ENCODE data around the gene KCNN3. TPM values are rescaled to one million over a fixed set of nuclear protein-coding genes. Genes with fewer than 3 reads are reported as not detected.

Gene KCNN3
- total RNA-seq, 1 donor from 2014 or later = 4.0 TPM

DNA sequence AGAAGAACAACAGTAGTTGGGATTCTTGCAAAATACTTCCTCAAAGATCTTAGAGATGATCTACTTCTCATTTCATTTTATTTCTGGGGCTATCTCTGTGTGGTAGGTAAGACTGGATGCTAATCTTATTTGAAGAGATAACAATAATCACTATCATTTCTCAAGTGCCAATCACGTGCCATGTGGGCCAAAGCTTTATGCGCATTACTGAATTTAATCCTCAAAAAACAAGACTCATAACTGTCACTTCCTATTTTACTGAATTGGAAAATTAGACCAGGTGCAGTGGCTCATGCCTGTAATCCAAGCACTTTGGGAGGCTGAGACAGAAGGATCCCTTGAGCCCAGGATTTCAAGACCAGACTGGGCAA is 121.7 kb downstream of the KCNN3 start:
- no peak for ATAC-seq
- no peak for DNase-seq
- intact Hi-C loops (cut with micrococcal nuclease) = no loop called here

DNA sequence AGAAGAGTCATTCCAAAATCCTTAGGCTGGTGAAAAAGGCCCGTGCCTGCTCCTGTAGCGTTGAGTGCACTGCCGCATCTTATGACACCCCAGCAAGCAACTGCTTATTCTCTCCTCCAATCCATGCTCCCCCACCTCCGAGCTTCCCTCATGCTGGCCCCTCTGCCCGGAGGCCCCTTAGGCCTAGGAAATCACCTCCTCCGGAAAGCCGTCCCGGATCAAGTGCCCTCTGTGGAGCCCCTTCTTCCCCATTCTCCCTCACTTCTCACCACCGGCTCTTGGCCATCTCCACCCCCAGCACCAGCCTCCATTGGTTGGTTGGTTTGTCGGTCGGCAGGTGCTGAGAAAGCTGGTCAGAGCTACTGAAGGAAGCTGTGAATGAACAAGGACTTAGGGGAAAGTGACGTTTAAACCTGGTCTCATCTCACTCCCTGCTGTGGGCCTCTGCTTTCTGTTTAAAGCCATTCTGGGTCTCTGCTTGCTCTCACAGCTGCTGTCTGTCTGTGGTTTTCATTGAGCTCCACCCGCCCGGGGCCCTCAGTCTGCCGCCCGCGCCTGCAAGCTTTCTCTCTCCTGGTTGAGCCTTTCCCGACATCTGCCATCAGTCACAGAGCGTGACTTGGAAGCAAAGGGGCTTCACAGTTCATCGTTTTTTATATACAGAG is 122.2 kb downstream of the KCNN3 start:
- DNase-seq = peak; percentile 73
- intact Hi-C loops (cut with micrococcal nuclease) = no loop called here
- ATAC-seq = peak; percentile 58

DNA sequence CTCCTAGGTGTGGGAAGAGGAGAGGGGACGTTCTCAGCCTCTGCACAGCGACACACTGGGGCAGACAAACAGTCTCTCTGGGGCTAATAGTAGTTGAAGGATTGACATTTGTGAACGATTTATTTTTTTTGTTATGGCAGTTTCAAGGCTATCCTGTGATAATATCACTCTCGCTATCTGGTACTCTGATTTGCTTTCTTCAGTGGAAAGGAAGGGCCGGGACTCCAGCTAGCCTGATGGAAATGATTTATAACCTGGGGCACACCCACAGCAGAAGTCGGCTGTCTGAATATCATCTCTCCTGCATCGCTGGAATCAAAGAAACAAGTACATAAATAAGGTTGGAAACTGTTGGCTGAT is 122.7 kb downstream of the KCNN3 start:
- no peak for ATAC-seq
- intact Hi-C loops (cut with micrococcal nuclease) = no loop called here
- DNase-seq = no peak

DNA sequence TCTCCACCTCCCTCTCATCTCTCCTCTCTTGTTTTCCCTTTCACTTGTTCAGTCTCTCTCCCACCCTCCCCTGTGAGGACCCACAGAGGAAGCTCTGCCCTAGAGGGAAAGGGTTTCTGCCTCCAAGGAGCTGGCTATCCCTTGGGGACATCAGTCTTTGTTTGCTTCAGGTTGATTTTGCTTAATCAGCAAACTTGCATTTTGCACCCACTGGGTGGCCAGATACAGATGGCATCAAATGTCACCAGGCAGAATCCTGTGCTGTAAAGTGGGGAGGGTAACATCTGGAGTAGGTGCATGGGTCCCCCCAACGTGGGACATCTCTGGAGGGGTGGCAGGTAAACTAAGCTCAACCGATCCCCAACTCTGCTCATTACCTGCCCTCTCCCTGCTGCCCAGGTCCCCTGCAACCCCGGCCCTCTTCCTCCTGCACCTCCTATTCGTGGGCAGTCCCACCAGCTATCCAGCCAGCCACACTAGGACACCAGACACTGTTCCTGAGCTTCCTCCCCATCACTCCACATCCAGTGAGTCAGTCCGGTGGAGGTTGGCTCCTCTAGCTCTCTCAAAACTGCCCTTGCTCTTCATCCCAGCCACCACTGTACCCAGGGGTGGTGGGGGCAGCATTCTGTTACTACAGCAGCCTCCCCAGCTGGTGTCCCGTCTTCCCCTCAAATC is 123.3 kb downstream of the KCNN3 start:
- intact Hi-C loops (cut with micrococcal nuclease) = no loop called here
- no peak for ATAC-seq
- no peak for DNase-seq

DNA sequence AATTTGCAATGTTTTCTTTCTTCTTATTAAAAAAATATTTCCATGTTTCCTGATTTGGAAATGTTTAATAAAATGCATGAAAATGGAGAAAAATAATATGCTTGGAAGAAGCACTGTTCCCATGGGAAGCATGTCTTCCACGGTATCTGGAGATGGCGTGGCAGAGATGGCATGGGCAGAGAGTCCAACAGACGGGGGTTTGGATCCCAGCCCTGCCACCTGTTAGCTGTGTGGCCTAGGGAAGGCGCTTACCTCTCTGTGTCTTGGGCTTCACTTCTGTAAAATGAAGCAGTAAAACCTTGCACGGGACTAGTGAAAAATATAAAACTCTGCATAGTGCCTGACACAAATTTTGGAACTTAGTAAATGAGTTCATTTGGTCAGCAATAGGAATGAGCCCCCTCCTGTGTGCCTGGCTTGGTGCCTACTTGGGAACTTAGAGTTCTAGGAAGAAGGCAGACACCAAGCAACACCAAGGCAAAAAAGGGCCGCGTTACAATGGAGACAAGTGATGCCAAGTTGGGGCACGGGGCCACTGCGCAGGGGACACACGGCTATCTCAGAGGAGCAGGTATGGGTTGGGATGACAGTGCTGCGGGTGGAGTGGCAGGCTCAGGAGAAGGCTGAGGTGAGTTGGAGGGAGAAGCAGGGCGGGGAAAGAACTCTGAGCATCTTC is 124.2 kb downstream of the KCNN3 start:
- ATAC-seq (peak; percentile 9), DNase-seq (peak; percentile 57)
- intact Hi-C loops (cut with micrococcal nuclease) = no loop called here

DNA sequence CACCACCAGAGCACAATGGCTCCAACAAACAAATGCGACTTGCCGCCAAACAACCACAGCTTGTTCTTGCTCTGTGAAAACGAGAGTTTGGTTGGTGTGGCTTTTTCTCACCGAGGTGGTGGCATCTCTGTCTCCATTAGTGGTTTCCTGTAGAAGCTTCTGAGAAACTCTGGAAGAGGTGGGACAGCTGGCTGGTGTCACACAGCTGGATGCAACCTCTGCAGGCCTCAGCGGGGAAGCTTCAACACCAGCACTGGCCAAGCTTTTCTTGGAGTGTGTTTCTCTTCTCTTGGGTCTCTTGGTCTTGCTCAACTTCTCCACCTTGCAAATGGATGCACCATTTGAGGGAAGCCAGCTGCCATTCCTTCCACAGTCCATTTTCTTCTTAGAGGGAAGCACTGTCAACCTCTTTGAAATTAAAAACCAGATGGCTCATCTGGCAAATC is 124.8 kb downstream of the KCNN3 start:
- DNase-seq = peak; percentile 81
- ATAC-seq = peak; percentile 78
- intact Hi-C loops (cut with micrococcal nuclease) = no loop called here

DNA sequence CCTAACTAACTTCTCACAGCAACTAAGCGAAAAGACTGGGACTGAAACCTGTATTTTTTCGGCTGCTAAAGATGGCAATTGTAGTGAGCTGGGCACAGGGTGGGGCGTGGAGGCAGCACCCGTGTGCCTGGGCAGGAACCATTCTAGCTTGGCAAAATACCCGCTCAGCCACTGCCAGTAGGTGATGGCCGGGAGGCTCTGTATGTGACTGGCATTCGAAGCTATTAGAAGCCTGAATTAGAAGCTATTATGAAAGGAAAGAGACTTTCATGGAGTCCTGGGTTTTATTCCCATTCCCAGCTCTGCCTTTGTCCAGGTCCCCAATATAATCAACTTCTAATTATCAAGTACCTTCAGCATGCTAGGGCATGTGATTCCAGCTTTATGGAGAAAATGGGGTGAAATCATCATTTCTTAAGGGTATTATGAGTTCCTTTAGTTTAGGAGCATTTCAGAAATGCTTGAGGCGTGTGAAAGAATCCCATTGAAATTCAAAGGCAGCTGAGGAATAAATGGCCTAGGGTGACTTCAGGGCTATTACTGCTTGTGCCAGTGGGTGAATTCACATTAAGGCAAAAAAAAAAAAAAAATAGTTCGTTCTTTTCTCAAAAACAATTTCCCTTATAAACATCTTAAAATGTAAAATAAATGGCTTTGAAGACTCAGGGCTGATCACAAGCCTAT is 125.6 kb downstream of the KCNN3 start:
- ATAC-seq (no peak), DNase-seq (no peak)
- intact Hi-C loops (cut with micrococcal nuclease) = no loop called here

DNA sequence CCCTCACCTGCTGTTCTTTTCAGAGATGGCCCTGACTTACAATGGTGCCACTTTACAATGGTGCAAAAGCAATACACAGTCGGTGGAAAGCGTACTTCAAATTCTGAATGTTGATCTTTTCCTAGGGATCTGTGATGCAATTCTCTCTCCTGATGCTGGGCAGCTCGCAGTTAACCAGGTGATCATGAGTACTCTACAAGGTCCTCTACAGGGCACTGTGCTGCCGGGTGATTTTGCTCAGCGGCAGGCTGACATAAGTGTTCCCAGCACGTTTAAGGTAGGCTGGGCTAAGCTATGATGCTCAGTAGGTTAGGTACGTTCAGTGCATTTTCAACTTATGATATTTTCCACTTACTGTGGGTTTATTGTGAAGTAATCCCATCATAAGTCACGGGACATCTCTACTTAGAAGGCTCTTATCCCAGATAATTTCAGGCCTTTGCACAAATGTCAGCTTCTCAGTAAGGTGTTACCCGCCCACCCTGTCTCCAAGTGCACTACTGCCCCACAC is 126.5 kb downstream of the KCNN3 start:
- DNase-seq (no peak), ATAC-seq (no peak)
- intact Hi-C loops (cut with micrococcal nuclease) = no loop called here

DNA sequence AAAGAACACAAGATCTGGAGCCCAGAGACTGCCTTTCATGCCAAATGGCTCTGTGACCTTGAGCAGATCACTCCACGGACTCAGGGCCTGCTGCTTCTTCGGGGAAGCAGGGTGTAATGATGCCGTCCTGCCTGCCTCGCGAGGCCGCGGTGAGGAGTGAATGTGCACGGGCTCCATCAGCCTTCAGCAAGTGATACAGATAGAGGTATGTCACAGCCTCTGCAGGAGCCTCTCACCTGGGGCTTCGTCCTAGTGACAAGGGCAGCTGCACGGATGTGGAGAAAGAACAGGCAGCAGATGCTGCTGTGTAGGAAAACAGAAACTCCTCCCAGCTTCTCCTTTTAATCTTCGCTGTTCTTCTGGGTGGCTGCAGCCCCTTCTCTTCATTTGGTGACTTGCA is 127.5 kb downstream of the KCNN3 start:
- intact Hi-C loops (cut with micrococcal nuclease) = no loop called here
- no peak for DNase-seq
- ATAC-seq = peak; percentile 37

DNA sequence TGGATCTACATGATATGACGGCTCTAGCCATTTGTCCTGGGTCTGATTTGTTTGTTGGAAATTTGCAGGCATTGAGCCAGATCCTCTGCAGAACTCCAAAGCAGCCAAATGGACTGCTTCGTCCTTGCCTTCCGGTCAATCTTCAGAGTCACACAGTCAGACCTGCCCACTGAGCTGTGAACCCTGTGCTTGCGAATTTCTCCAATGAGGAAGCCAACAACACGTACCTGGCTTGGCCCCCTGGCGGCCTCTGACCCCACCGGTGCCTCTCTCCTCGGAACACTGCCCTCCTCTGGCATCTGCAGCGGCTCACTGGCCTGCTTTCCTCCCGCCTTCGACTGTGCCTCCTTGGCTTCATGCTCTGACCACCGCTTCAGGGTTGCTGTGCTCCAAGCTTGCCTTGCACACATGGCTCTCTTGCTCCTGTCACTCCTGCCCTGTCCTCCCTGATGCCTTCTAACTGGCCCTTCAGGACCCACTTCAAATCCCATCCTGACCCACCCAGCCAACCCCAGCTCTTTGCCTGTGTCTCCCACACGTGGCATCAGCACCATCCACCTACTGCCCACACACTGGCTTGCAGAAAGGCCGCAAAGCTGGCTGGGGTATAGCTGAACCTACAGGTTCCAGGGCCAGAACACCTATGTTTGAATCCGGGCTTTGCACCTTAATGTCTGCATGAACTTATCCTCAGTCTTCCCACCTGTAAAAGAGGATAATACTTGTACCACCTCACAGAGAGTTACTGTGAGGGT is 128.2 kb downstream of the KCNN3 start:
- DNase-seq (peak; percentile 48), ATAC-seq (peak; percentile 43)
- intact Hi-C loops (cut with micrococcal nuclease) = no loop called here

DNA sequence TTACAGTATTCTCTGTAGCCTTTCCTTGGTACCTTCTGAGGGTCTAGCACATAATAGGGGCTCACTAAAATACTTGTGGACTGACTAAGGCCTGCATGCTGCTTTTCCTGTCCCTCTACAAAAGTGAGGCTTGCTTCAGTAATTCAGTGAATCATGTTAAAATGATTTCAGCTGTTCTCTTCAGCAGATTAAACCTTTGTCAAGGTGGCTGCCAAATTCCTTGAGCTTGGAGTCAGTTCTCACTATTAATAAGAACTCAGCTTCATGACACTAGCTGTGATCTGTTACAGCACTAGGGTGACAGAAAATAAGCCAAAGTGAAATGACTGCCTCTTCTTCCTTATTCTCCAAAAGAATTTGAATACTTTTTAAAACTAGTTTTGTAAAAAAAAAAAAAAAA is 128.8 kb downstream of the KCNN3 start:
- intact Hi-C loops (cut with micrococcal nuclease) = no loop called here
- ATAC-seq = peak; percentile 68
- DNase-seq = no peak

DNA sequence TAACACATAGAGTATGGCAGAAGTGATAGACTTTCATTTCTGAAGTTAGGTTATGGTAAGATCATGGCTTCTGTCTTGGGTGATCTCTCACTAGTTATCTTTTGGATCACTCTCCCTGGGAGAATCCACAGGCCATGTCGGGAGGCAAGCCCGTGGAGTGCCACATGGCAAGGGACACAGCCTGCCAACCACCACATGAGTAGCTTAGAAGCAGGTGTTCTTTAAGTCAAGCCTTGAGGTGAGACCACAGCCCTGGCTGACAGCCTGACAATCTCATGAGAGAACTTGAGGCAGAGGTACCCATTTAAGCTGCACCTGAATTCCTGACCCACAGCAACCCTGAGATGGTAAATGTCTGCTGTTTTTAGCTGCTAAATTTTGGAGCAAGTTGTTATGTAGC is 130.4 kb downstream of the KCNN3 start:
- ATAC-seq (no peak), DNase-seq (no peak)
- intact Hi-C loops (cut with micrococcal nuclease) = no loop called here

DNA sequence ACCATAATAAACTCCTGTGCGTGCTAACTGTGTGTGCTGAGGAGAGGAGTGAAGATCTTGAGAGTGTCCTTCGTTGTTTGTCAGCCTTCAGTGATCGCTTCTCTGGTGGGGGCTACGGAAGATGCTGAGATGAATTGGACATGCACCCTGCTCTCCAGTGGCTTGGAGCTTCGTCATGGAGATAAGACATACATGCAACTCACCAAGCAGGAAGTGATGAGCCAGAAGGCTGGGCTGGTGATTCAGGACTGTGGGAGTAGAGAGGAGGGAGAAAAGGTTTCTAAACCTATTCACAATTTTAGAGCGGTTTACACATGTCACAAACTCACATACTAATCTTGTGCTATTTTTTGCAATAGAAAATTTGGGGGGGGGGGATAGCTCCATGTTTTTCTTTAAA is 133.2 kb downstream of the KCNN3 start:
- DNase-seq (no peak), ATAC-seq (no peak)

DNA sequence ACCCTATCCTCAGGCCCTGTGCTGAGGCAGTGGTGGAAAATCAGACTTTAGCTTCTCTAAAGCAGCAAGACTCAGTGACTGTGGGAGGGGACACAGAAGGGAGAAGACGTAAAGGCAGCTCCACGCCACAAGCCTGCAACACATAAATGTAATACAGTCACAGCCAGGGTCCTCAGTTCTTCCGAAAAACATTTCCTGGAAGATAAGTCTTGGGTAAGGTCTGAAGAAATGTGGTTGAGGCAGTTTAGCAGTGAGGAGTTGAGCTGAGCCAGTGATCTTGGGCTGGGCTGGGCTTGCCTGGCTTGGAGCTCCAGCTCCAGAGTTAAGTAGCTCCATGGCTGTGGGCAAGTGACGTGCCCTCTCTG is 134.3 kb downstream of the KCNN3 start:
- ATAC-seq (no peak), DNase-seq (no peak)
- intact Hi-C loops (cut with micrococcal nuclease) = no loop called here

More for the DNA sequence above, 133.2 kb downstream of the KCNN3 start:
- intact Hi-C loops (cut with micrococcal nuclease) = no loop called here

DNA sequence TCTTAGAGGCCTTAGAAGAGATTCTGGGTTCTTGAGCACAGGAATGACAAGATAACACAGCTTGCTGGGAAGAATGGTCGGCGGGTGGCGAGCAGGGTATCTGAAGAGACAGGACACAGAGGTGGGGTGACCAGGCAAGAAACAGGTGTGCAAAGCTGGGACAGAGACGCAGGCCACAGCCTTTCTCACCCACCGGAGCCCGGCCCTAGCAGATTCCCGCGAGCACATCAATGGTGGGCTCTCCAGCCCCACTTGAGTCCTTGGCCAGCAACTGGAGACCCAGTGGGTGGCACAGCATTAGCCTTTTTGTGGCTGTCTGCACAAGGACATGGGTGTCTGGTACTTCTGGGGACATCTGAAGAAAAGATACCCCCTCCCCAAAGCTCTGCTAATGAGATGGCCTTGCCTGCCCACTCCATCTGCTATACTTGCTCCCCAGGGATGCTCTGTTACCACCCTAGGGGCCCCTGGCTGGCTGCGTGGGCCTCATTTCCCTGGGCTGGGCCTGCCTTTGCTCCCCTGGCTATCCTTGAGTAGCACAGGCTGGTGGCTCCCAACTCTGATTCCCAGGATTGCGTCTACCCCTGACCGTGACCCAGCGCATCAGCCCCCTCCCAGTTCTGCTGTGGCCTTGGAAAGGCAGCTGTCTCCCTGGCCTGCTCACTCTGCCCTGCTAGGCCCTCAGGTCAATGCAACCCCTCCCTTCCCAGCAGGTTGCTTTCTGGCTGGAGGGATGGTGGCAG is 134.8 kb downstream of the KCNN3 start:
- ATAC-seq (no peak), DNase-seq (no peak)
- intact Hi-C loops (cut with micrococcal nuclease) = no loop called here

DNA sequence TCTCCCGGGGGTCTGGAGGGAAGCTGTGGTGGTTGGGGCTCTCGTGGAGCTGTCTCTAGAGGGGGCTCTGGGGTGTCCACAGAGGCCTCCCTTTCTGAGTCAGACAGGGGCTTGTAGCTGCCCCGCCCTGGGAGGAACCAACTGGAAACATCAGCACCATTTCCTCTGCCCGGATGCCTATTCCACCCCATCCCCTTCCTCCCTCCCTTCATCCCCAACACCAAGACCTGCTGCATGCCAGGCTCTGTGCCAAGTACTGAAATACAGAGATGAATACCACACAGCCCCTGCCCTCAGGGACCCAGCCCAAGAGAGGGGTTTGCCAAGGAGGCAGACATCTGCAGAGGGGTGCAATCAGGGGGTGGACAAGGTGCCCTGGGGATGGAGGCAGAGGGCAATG is 136.5 kb downstream of the KCNN3 start:
- ATAC-seq = no peak
- intact Hi-C loops (cut with micrococcal nuclease) = no loop called here
- no peak for DNase-seq

DNA sequence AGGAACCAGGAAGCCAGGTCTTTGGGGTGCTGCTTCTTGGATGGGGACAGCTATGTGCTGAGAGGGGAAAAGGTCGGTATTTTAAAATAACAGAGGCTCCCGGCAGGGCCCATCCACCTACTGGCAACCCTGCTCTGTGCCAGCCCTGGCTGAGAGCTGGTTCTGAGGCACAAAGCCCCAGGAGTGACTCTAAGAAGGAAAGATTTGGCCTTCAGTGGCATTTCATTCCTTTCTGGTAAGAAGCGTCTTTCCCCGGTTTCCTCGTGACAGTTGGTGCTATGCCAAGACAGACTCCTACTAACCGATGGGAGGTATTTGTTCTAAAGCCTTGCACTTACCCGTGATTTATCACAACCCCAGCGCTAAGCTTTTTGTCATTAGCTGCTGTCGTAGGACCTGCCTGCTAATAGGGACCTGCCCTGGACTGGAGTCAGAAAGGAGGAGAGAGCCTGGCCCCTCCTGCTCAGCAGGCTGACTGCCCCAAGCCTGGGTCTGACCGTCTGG is 139.0 kb downstream of the KCNN3 start:
- intact Hi-C loops (cut with micrococcal nuclease) = no loop called here
- ATAC-seq (peak; percentile 11), DNase-seq (no peak)

DNA sequence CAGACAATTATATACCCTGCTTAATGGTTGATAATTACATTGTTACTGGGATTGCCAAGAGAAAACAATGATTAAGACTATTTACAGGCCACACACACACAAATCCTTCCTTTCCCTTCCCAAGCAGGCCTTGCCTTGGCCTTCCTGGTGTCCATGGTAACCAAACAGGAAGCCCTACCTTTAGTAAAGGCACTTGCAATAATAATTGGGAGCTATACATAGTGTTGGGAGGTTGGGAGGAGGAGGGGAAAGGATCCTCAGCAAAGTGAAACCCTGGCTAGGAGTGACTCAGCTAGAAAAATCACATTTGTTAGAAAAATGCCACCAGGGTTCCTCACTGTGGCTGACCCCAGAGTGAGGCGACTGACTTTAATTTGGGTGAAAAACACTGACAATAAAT is 139.8 kb downstream of the KCNN3 start:
- intact Hi-C loops (cut with micrococcal nuclease) = no loop called here
- ATAC-seq (peak; percentile 44), DNase-seq (no peak)
